ENCODE results near the gene NFIA. TPM values are rescaled to one million over a fixed set of nuclear protein-coding genes. Genes with fewer than 3 reads are reported as not detected.
A peak's percentile ranks its signal among the peaks of the same experiment; 100 is the strongest.

The NFIA gene
- total and polyA plus RNA-seq, 12 donors, result 15.6 to 109 (median 66.3) TPM

DNA sequence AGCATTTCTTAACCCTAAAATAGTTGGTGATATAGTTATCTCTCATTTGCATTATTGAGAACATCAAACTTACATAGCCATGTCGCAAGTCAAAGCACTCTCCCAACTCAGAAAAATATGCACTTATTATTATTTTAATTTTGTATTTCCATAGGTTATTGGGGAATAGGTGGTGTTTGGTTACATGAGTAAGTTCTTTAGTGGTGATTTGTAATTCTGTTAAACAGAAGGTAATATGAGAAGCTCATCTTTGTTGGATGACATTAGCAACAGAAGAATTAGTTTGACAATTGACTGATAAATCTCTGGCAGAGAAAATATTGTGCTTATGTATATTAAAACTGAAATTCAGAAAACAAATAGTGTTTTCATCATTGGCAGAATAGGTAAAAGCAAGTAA lies 154.8 kb downstream of the NFIA start:
- H3K27ac ChIP-seq, result no peak overlapping the region

DNA sequence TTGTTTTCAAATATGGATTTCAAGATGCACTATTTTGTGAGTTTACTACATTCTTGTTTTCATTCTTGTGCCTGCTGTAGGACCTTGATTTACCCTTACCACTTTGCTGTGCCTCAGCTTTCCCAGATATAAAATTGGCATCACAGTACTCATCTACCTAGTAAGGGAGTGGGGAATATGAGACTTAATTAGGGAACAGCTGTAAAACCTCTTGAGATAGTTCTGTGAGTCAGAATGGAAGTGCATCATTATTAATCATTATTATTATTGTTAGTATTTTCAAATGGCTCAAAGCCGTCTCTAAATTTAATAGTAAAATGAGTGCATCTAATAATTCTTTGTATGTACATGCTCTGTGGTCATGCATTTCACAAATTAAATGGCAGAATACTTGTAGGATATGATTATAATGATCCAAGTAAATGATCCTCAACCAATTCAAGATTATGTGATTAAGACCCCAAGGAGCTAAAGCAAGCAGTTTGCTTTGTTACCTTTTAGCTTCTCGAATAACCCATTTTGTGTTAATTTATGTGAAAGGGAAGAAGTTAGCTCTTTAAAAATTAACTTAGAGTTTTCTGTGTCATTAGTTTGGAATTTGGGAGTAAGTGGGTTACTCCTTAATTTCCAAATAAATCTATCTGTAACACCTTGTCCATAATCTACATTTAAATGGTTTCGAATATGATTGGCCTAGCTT lies 155.4 kb downstream of the NFIA start:
- H3K27ac ChIP-seq, result no peak overlapping the region
- no peaks in the 10 kb centered on the region for H3K9me3 ChIP-seq (replicated peaks in 1 of 3)
- peaks cover 7 to 19% of the 10 kb centered on the region in 2 donors for H3K4me1 ChIP-seq (replicated peaks in 1 of 2)
- no peak overlapping the region for H3K4me3 ChIP-seq
- 85 to 92% (median 92%) methylated on average over 3 of the region's 3 CpGs for WGBS, 4 donors
- no peaks in the 10 kb centered on the region for H3K27me3 ChIP-seq
- TF ChIP-seq CTCF (IDR thresholded peaks at IDR 0.05) (no peak), POLR2A (IDR thresholded peaks at IDR 0.05) (no peak)
- DNase-seq, result no peak
- intact Hi-C loops (cut with DNase I), result no loop called here
- no peaks in the 10 kb centered on the region for H3K36me3 ChIP-seq (replicated peaks in 1 of 2)

More for the DNA sequence above, 154.8 kb downstream of the NFIA start:
- H3K9me3 ChIP-seq (replicated peaks in 1 of 3), result no peaks in the 10 kb centered on the region
- no peak for DNase-seq
- 96 to 100% (median 98%) methylated on average over 1 of the region's 1 CpG for WGBS, 4 donors
- intact Hi-C loops (cut with DNase I), result no loop called here
- no peaks in the 10 kb centered on the region for H3K27me3 ChIP-seq
- no peak overlapping the region for H3K4me3 ChIP-seq
- TF ChIP-seq CTCF (IDR thresholded peaks at IDR 0.05) (no peak), POLR2A (IDR thresholded peaks at IDR 0.05) (no peak)
- peaks cover 7 to 12% of the 10 kb centered on the region in 2 donors for H3K4me1 ChIP-seq (replicated peaks in 1 of 2)
- H3K36me3 ChIP-seq (replicated peaks in 1 of 2), result no peaks in the 10 kb centered on the region

DNA sequence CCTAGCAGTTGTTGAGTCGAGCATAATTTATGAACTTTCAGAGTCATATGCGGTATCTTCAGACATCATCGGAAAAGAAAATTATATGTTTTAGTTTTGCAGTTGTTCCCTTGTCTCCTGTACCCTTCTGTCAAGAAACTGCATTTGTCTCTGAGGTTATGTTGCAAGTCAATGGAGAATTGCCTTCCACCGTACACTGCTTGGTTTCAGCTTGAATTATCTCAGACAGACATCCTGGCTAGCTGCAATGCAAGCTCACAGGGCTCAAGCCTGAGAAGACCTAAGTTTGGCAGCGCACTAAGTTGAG lies 156.0 kb downstream of the NFIA start:
- H3K27ac ChIP-seq, result no peak overlapping the region
- H3K27me3 ChIP-seq, result no peaks in the 10 kb centered on the region
- peaks cover 7 to 22% of the 10 kb centered on the region in 2 donors for H3K4me1 ChIP-seq (replicated peaks in 1 of 2)
- H3K36me3 ChIP-seq (replicated peaks in 1 of 2), result no peaks in the 10 kb centered on the region
- DNase-seq, result no peak
- H3K4me3 ChIP-seq, result no peak overlapping the region
- H3K9me3 ChIP-seq (replicated peaks in 1 of 3), result no peaks in the 10 kb centered on the region
- intact Hi-C loops (cut with DNase I), result no loop called here
- 88 to 93% (median 92%) methylated on average over 5 of the region's 5 CpGs for WGBS, 4 donors
- no peak for TF ChIP-seq CTCF (IDR thresholded peaks at IDR 0.05)
- no peak for TF ChIP-seq POLR2A (IDR thresholded peaks at IDR 0.05)

DNA sequence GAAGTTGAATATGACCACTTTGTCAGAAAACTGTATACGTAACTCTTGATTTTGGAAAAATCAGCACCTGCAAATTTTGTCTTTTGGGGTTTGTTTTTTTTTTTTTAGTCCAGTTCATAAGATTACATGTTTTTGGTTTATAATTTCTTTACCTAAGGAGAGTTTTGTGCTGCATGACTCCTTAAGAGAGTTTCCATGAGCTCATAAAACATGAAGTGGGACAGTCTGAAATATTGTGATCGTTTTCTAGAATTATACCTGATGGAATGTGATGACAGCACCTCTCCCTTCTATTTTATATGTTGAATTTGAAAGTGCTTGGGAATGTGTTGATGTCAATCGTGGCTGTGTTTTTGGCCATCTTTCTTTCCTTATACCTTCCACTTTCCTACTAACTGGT lies 158.5 kb downstream of the NFIA start:
- WGBS, 4 donors, result 80 to 88% (median 86%) methylated on average over 3 of the region's 3 CpGs
- Histone ChIP-seq H3K27me3 (no peaks in the 10 kb centered on the region), H3K9me3 (replicated peaks in 1 of 3) (no peaks in the 10 kb centered on the region), H3K4me1 (replicated peaks in 1 of 2) (peaks cover 18 to 38% of the 10 kb centered on the region in 2 donors), H3K36me3 (replicated peaks in 1 of 2) (no peaks in the 10 kb centered on the region), H3K27ac (peak overlapping the region in 3 of 5 donors; percentile 7 to 77 (median 29)), H3K4me3 (peak overlapping the region in 1 of 4 donors; percentile 37)
- DNase-seq, result no peak
- intact Hi-C loops (cut with DNase I), result no loop called here
- no peak for TF ChIP-seq POLR2A (IDR thresholded peaks at IDR 0.05)
- TF ChIP-seq CTCF (IDR thresholded peaks at IDR 0.05), result no peak
